Measurements from ENCODE around the gene ADCY10. TPM values are rescaled to one million over a fixed set of nuclear protein-coding genes. Genes with fewer than 3 reads are reported as not detected.

Gene ADCY10
- total RNA-seq, 1 donor from 2014 or later = under 0.01 TPM

GRCh38 chr1:167772436-167772835 lies 141.5 kb downstream of the ADCY10 start:
- DNase-seq = no peak

- no peak for DNase-seq
These were observed 143.8 kb downstream of the ADCY10 start for GRCh38 chr1:167770127-167770526.

GRCh38 chr1:167767761-167768160 lies 146.2 kb downstream of the ADCY10 start:
- DNase-seq = no peak

GRCh38 chr1:167766538-167766937 lies 147.4 kb downstream of the ADCY10 start:
- no peak for DNase-seq

- no peak for DNase-seq
These were observed 148.4 kb downstream of the ADCY10 start for GRCh38 chr1:167765496-167765895.

GRCh38 chr1:167764458-167765330 lies 149.2 kb downstream of the ADCY10 start:
- DNase-seq = no peak

GRCh38 chr1:167763525-167764220 lies 150.3 kb downstream of the ADCY10 start:
- DNase-seq = no peak

GRCh38 chr1:167762061-167762746 lies 151.7 kb downstream of the ADCY10 start:
- no peak for DNase-seq

GRCh38 chr1:167761400-167761799 lies 152.5 kb downstream of the ADCY10 start:
- no peak for DNase-seq

Other genes with a start within 250 kb of the ADCY10 start
- gene MPZL1, start 192.2 kb downstream of the ADCY10 start, total RNA-seq = 114 and 127 TPM in 2 replicates
- gene DCAF6, start 22.5 kb upstream of the ADCY10 start, total RNA-seq = 54.6 and 79.6 TPM in 2 replicates
- 16.2 and 21.6 TPM in 2 replicates for gene MPC2, start 22.9 kb upstream of the ADCY10 start, total RNA-seq
- 18.4 and 19.6 TPM in 2 replicates for gene GPR161, start 222.8 kb upstream of the ADCY10 start, total RNA-seq